HCT116 (cell line): ENCODE results near the gene CRY2. TPM values are rescaled to one million over a fixed set of nuclear protein-coding genes. Genes with fewer than 3 reads are reported as not detected.

Experiments used
- ATAC-seq: fragments of 200-7000 bp; cut with Tn5 transposase; 2 replicates; pipeline ENCODE4 v1.9.1; 2020; ENCODE audit warnings: mild to moderate bottlenecking, moderate library complexity
- BruUV-seq: library from RNA; stranded (reverse); fragments of 400-500 nt; replicated peaks from 2 replicates; lab custom pipeline; 2021; lab: Mats Ljungman, UMichigan
- CTCF ChIA-PET: fragments of 300-600 bp; sonication (Branson Sonifier 250); formaldehyde crosslinking; loops from one replicate; lab custom pipeline; 2021; ENCODE audit warnings: antibody characterized with exemption; lab: Charles Lee
- POLR2A ChIA-PET: fragments of 300-600, 350-600 bp; sonication (Branson Sonifier 250); formaldehyde crosslinking; loops from one replicate; lab custom pipeline; 2021; ENCODE audit warnings: antibody characterized with exemption; lab: Charles Lee
- RAD21 ChIA-PET, 2 experiments: fragments of 300-600 bp; sonication (Branson Sonifier 250); formaldehyde crosslinking; loops; one replicate each; lab custom pipeline; 2023; ENCODE audit warnings: low total read pairs in 2 of 2; ENCODE audit not compliant: uncharacterized antibody in 2 of 2, unreplicated experiment in 2 of 2, low non-redundant PET in 1 of 2; lab: Charles Lee
- DNase-seq: peaks from one replicate; pipeline ENCODE4 v3.0.0-alpha.2; 2010; ENCODE audit warnings: low read depth, low spot score
- H2AFZ ChIP-seq: fragments of 200-600 bp; shearing (Covaris generic), sonication (generic); 2 replicates; pipeline ENCODE4 v1.6.1; 2017; ENCODE audit warnings: low read depth, mixed run types, mixed read lengths, antibody characterized with exemption, low read length; ENCODE audit not compliant: poor library complexity, severe bottlenecking
- H3K27ac ChIP-seq: 2 replicates; pipeline ENCODE4 v1.5.1; 2012; ENCODE audit warnings: low read depth, low read length
- H3K27me3 ChIP-seq: fragments of 200-600 bp; sonication (generic); 2 replicates; pipeline ENCODE4 v1.6.1; 2016; ENCODE audit warnings: mixed run types, low read length, mixed read lengths; ENCODE audit not compliant: insufficient read depth
- H3K36me3 ChIP-seq, 2 experiments: fragments of 200-500 bp in 1 of 2; fragments of 200-600 bp in 1 of 2; sonication (Bioruptor generic) in 1 of 2; sonication (generic) in 1 of 2; 2 replicates each; pipeline versions ENCODE4 v1.5.1 to v1.6.1; 2014 to 2016; ENCODE audit warnings: low read length in 2 of 2, inconsistent platforms in 1 of 2, mixed read lengths in 1 of 2, mixed run types in 1 of 2; ENCODE audit not compliant: insufficient read depth in 2 of 2, control insufficient read depth in 1 of 2
- H3K4me1 ChIP-seq, 2 experiments: fragments of 200-600 bp in 1 of 2; sonication (generic) in 1 of 2; 2 replicates each; pipeline versions ENCODE4 v1.5.1 to v1.6.1; 2012 to 2017; ENCODE audit warnings: low read length in 2 of 2, inconsistent platforms in 1 of 2, mild to moderate bottlenecking in 1 of 2, mixed read lengths in 1 of 2, mixed run types in 1 of 2, moderate library complexity in 1 of 2; ENCODE audit not compliant: insufficient read depth in 2 of 2, control insufficient read depth in 1 of 2
- H3K4me2 ChIP-seq: fragments of 200-600 bp; sonication (generic); 2 replicates; pipeline ENCODE4 v1.6.1; 2017; ENCODE audit warnings: mixed run types, low read length, mixed read lengths
- H3K4me3 ChIP-seq, 2 experiments: fragments of 200-600 bp in 1 of 2; sonication (generic) in 1 of 2; replicated peaks in 1 of 2; 2 replicates each; pipeline ENCODE4 v1.5.1; 2011 to 2016; ENCODE audit warnings: low read length in 2 of 2, control low read depth in 1 of 2, low read depth in 1 of 2, mild to moderate bottlenecking in 1 of 2, mixed read lengths in 1 of 2, mixed run types in 1 of 2
- H3K79me2 ChIP-seq: fragments of 200-600 bp; sonication (generic); 2 replicates; pipeline ENCODE4 v1.6.1; 2017; ENCODE audit warnings: mild to moderate bottlenecking, mixed run types, low read length, moderate library complexity, mixed read lengths; ENCODE audit not compliant: insufficient read depth
- H3K9ac ChIP-seq: fragments of 200-600 bp; sonication (generic); 2 replicates; pipeline ENCODE4 v1.6.1; 2016; ENCODE audit warnings: low read length, mixed read lengths
- H3K9me2 ChIP-seq: fragments of 200-600 bp; sonication (generic), shearing (Covaris generic); 2 replicates; pipeline ENCODE4 v1.6.1; 2017; ENCODE audit warnings: mixed run types, mild to moderate bottlenecking, moderate library complexity; ENCODE audit not compliant: insufficient read depth
- H3K9me3 ChIP-seq, 2 experiments: fragments of 200-500 bp in 1 of 2; fragments of 200-600 bp in 1 of 2; sonication (Bioruptor generic) in 1 of 2; sonication (generic) in 1 of 2; 2 replicates each; pipeline ENCODE4 v1.6.1; 2014 to 2017; ENCODE audit warnings: low read length in 2 of 2, mixed read lengths in 2 of 2, inconsistent platforms in 1 of 2, low read depth in 1 of 2, mild to moderate bottlenecking in 1 of 2, mixed run types in 1 of 2, moderate library complexity in 1 of 2; ENCODE audit not compliant: control insufficient read depth in 1 of 2, insufficient read depth in 1 of 2
- H4K20me1 ChIP-seq: fragments of 200-600 bp; sonication (generic), shearing (Covaris generic); 2 replicates; pipeline ENCODE4 v1.6.1; 2017; ENCODE audit warnings: mixed run types, mild to moderate bottlenecking, moderate library complexity; ENCODE audit not compliant: insufficient read depth
- ATF3 ChIP-seq: IDR thresholded peaks from 2 replicates; pipeline ENCODE4 v1.6.1; 2012
- CBX3 ChIP-seq: IDR thresholded peaks from 2 replicates; pipeline ENCODE4 v1.6.1; 2012; ENCODE audit warnings: low read depth
- CEBPB ChIP-seq: IDR thresholded peaks from 2 replicates; pipeline ENCODE4 v1.6.1; 2012; ENCODE audit warnings: low read depth
- CTCF ChIP-seq, 3 experiments: fragments of 200-600 bp in 1 of 3; sonication (generic) in 1 of 3; IDR thresholded peaks in 2 of 3; conservative IDR thresholded peaks in 1 of 3; 2 replicates each; pipeline ENCODE4 v1.5.1; 2012 to 2017; ENCODE audit warnings: low read depth in 2 of 3, low read length in 2 of 3, antibody characterized with exemption in 1 of 3, borderline replicate concordance in 1 of 3, control low read depth in 1 of 3, mild to moderate bottlenecking in 1 of 3, mixed read lengths in 1 of 3, mixed run types in 1 of 3, moderate library complexity in 1 of 3; ENCODE audit not compliant: insufficient read depth in 1 of 3
- EGR1 ChIP-seq: IDR thresholded peaks from 2 replicates; pipeline ENCODE4 v1.6.1; 2012; ENCODE audit warnings: low read depth
- EZH2phosphoT487 ChIP-seq: fragments of 200-600 bp; IDR thresholded peaks from 2 replicates; pipeline ENCODE4 v1.6.1; 2018; ENCODE audit warnings: antibody characterized with exemption, borderline replicate concordance
- FOSL1 ChIP-seq: IDR thresholded peaks from 2 replicates; pipeline ENCODE4 v1.6.1; 2012; ENCODE audit warnings: low read depth
- JUND ChIP-seq: IDR thresholded peaks from 2 replicates; pipeline ENCODE4 v1.6.1; 2012
- MAX ChIP-seq: IDR thresholded peaks from 2 replicates; pipeline ENCODE4 v1.6.1; 2012
- POLR2A ChIP-seq: IDR thresholded peaks from 2 replicates; pipeline ENCODE4 v1.7.0; 2011; ENCODE audit warnings: borderline replicate concordance; ENCODE audit not compliant: insufficient read depth, insufficient read length; ENCODE audit errors: extremely low read depth
- POLR2AphosphoS5 ChIP-seq: IDR thresholded peaks from 2 replicates; pipeline ENCODE4 v1.6.1; 2011; ENCODE audit warnings: mild to moderate bottlenecking, low read depth, low read length, moderate library complexity
- RAD21 ChIP-seq: IDR thresholded peaks from 2 replicates; pipeline ENCODE4 v1.6.1; 2012; ENCODE audit warnings: low read depth, mild to moderate bottlenecking
- SIN3A ChIP-seq: IDR thresholded peaks from 2 replicates; pipeline ENCODE4 v1.6.1; 2012; ENCODE audit warnings: low read depth
- SP1 ChIP-seq: IDR thresholded peaks from 2 replicates; pipeline ENCODE4 v1.6.1; 2012; ENCODE audit warnings: low read depth
- TCF7L2 ChIP-seq: IDR thresholded peaks from 2 replicates; pipeline ENCODE4 v1.7.0; 2011; ENCODE audit warnings: borderline replicate concordance, inconsistent platforms; ENCODE audit not compliant: insufficient read depth, insufficient read length; ENCODE audit errors: extremely low read depth
- YY1 ChIP-seq: IDR thresholded peaks from 2 replicates; pipeline ENCODE4 v1.6.1; 2011; ENCODE audit warnings: low read length, low read depth, moderate library complexity, mild to moderate bottlenecking; ENCODE audit not compliant: insufficient replicate concordance; ENCODE audit errors: extremely low read depth
- ZBTB33 ChIP-seq: IDR thresholded peaks from 2 replicates; pipeline ENCODE4 v1.6.1; 2011; ENCODE audit warnings: mild to moderate bottlenecking, low read length, moderate library complexity; ENCODE audit not compliant: insufficient replicate concordance; ENCODE audit errors: extremely low read depth
- ZNF274 ChIP-seq: fragments of 200-500 bp; sonication (Bioruptor generic); IDR thresholded peaks from 2 replicates; pipeline ENCODE4 v1.6.1; 2014; ENCODE audit warnings: mild to moderate bottlenecking, low read depth, low read length, inconsistent platforms
- intact Hi-C: fragments of 100-400 bp; cut with micrococcal nuclease; formaldehyde crosslinking; loops from 2 replicates; pipeline ENCODE4 v1.10.0; 2022
- total RNA-seq: library from RNA; stranded (reverse); gene quantifications from one replicate; pipeline ENCODE4 v1.2.1, GENCODE V29; 2021; ENCODE audit not compliant: unreplicated experiment

CRY2 gene
- total RNA-seq, 1 experiment from 2014 or later: 18.0 TPM

- Histone ChIP-seq H2AFZ (no peak overlapping the region), H3K27me3 (no peaks in the 10 kb centered on the region)
- no TSS peak for BruUV-seq
Measured at GRCh38 chr11:45917286-45917622, 70.0 kb downstream of the CRY2 start.

More at GRCh38 chr11:45917286-45917622, 70.0 kb downstream of the CRY2 start:
- no peaks in the 10 kb centered on the region for H3K9me3 ChIP-seq
- intact Hi-C loops: no loop called here
- no peaks in the 10 kb centered on the region for H3K9me2 ChIP-seq
- ChIA-PET RAD21 (interaction anchor here in 1 of 2 experiments (0.6 kb wide), 1 partner anchor 10 kb away, joined by 5 read pairs; no protein-coding TSS in a partner anchor), CTCF (interaction anchor here (0.7 to 1.4 kb wide), 2 partner anchors 19 to 48 kb away, joined by 3 to 7 read pairs; no protein-coding TSS in a partner anchor), POLR2A (interaction anchor here (0.9 kb wide), 1 partner anchor 66 kb away, joined by 3 read pairs; no protein-coding TSS in a partner anchor)
- peaks cover 0 to 3% of the 10 kb centered on the region in 2 experiments; a peak in 2 of 4 replicates for H3K36me3 ChIP-seq
- DNase-seq (no peak), ATAC-seq (no peak)
- no peaks in the 10 kb centered on the region for H4K20me1 ChIP-seq
- peaks cover 17 to 28% of the 10 kb centered on the region in 2 experiments for H3K4me1 ChIP-seq
- peak overlapping the region; percentile 84 to 95 for H3K4me3 ChIP-seq
- TF ChIP-seq SIN3A (no peak), FOSL1 (no peak), RAD21 (no peak), TCF7L2 (no peak), POLR2AphosphoS5 (no peak), POLR2A (no peak), JUND (no peak), ZBTB33 (no peak), CBX3 (no peak), MAX (no peak), ATF3 (no peak), CTCF (IDR thresholded peaks at IDR 0.05 in 2 of 3, conservative IDR thresholded peaks at IDR 0.05 in 1 of 3; ENCODE audit: borderline replicate concordance in 1 of 3, insufficient read depth in 1 of 3, low read depth in 2 of 3, low read length in 2 of 3) (no peak), SP1 (no peak), EGR1 (no peak), YY1 (no peak), EZH2phosphoT487 (no peak), ZNF274 (no peak), CEBPB (no peak)
- H3K27ac ChIP-seq: peak overlapping the region; percentile 85
- peak overlapping the region; percentile 93 for H3K4me2 ChIP-seq
- peaks cover 13% of the 10 kb centered on the region for H3K79me2 ChIP-seq
- H3K9ac ChIP-seq: peak overlapping the region; percentile 80
